Panc1 (cell line): Measurements from ENCODE around the gene CMTM6. TPM values are rescaled to one million over a fixed set of nuclear protein-coding genes. Genes with fewer than 3 reads are reported as not detected.
"Not testable (repeated sequence)": the region's sequence is repeated elsewhere in the genome, so short reads cannot be mapped to it uniquely, and the experiment has no call there.

Experiments used
- ATAC-seq: fragments of 200-7000 bp; cut with Tn5 transposase; 2 replicates; pipeline ENCODE4 v1.9.1; 2020; ENCODE audit warnings: mild to moderate bottlenecking, moderate library complexity
- BruUV-seq: library from RNA; stranded (reverse); fragments of 400-500 nt; replicated peaks from 2 replicates; lab custom pipeline; 2021; lab: Mats Ljungman, UMichigan
- CTCF ChIA-PET: fragments of 300-600 bp; sonication (Branson Sonifier 250); formaldehyde crosslinking; loops from one replicate; lab custom pipeline; 2022; ENCODE audit warnings: antibody characterized with exemption; lab: Charles Lee
- POLR2A ChIA-PET: fragments of 300-600 bp; sonication (Branson Sonifier 250); formaldehyde crosslinking; loops from one replicate; lab custom pipeline; 2022; ENCODE audit warnings: antibody characterized with exemption; lab: Charles Lee
- DNase-seq: peaks from one replicate; pipeline ENCODE4 v3.0.0-alpha.2; 2010; ENCODE audit warnings: low read depth, low spot score
- H3K27ac ChIP-seq: 2 replicates; pipeline ENCODE4 v1.5.1; 2011; ENCODE audit warnings: mild to moderate bottlenecking, low read length, inconsistent platforms
- H3K27me3 ChIP-seq: fragments of 200-500 bp; sonication (Bioruptor generic); 2 replicates; pipeline ENCODE4 v1.6.0; 2014; ENCODE audit warnings: low read length, inconsistent platforms; ENCODE audit not compliant: control insufficient read depth, insufficient read depth
- H3K36me3 ChIP-seq: fragments of 200-500 bp; sonication (Bioruptor generic); 2 replicates; pipeline ENCODE4 v1.5.1; 2014; ENCODE audit warnings: inconsistent platforms, mild to moderate bottlenecking, low read length, moderate library complexity; ENCODE audit not compliant: control insufficient read depth, insufficient read depth
- H3K4me1 ChIP-seq: 2 replicates; pipeline ENCODE4 v1.5.1; 2011; ENCODE audit warnings: inconsistent platforms, mild to moderate bottlenecking, low read length, moderate library complexity; ENCODE audit not compliant: control insufficient read depth, insufficient read depth
- H3K4me3 ChIP-seq, 2 experiments: 2 replicates each; pipeline ENCODE4 v1.5.1; 2011 to 2012; ENCODE audit warnings: low read depth in 2 of 2, low read length in 2 of 2, mild to moderate bottlenecking in 2 of 2, inconsistent platforms in 1 of 2, moderate library complexity in 1 of 2
- H3K9me3 ChIP-seq: fragments of 200-500 bp; sonication (Bioruptor generic); 2 replicates; pipeline ENCODE4 v1.5.1; 2014; ENCODE audit warnings: low read depth, mild to moderate bottlenecking, inconsistent platforms, low read length, moderate library complexity; ENCODE audit not compliant: control insufficient read depth, insufficient read depth
- POLR2AphosphoS5 ChIP-seq: IDR thresholded peaks from 2 replicates; pipeline ENCODE4 v1.6.1; 2012; ENCODE audit warnings: mild to moderate bottlenecking, low read depth, low read length, moderate library complexity
- SIN3A ChIP-seq: IDR thresholded peaks from 2 replicates; pipeline ENCODE4 v1.6.1; 2012; ENCODE audit warnings: low read depth, mild to moderate bottlenecking, low read length, moderate library complexity, borderline replicate concordance; ENCODE audit not compliant: insufficient read depth
- TCF7L2 ChIP-seq: IDR thresholded peaks from 2 replicates; pipeline ENCODE4 v1.6.1; 2011; ENCODE audit warnings: mild to moderate bottlenecking, low read depth, low read length, inconsistent platforms
- in situ Hi-C: cut with HindIII; loops from 2 replicates; pipeline ENCODE4 v1.10.0; 2016; ENCODE audit warnings: low sequenced_read_pairs, low pct_unique_long_range_greater_than_20kb
- intact Hi-C: fragments of 100-400 bp; cut with micrococcal nuclease; formaldehyde crosslinking; loops from one replicate; pipeline ENCODE4 v1.10.0; 2022; ENCODE audit not compliant: unreplicated experiment
- total RNA-seq: library from RNA; stranded (reverse); gene quantifications from one replicate; pipeline ENCODE4 v1.2.1, GENCODE V29; 2021; ENCODE audit not compliant: unreplicated experiment
- TF ChIP-seq, protein P1 (sequence below): fragments of 450-650 bp; IDR thresholded peaks from 2 replicates; pipeline ENCODE4 v1.5.1; 2017; ENCODE audit warnings: mild to moderate bottlenecking
- TF ChIP-seq, protein P2 (sequence below), 2 experiments: IDR thresholded peaks; 2 replicates each; pipeline ENCODE4 v1.6.1; 2011 to 2012; ENCODE audit warnings: low read depth in 2 of 2, control low read depth in 1 of 2, low read length in 1 of 2, mild to moderate bottlenecking in 1 of 2, moderate library complexity in 1 of 2; ENCODE audit not compliant: insufficient read depth in 1 of 2

Gene CMTM6
- total RNA-seq, 1 experiment from 2014 or later: 56.4 TPM

DNA sequence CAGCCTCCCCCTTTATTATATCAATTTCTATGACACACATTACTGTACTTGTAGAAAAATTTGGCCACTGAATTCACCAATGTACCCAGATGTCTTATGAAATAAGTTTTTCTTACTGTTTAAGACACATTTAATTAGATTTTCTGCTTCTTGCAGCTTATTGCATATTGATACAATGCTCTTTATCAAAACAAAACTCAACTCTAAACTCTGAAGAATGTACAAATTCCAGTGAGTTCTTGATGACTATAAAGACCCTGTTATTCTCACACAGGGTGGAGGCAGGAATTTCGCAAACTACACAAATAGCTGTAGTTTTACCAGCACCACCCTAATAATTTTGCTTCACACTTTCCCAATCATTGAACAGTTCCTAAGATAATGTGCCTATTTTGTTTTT lies 22.0 kb downstream of the CMTM6 start:
- no TSS peak for BruUV-seq
- intact Hi-C loops (no loop called here), in situ Hi-C loops (no loop called here)

DNA sequence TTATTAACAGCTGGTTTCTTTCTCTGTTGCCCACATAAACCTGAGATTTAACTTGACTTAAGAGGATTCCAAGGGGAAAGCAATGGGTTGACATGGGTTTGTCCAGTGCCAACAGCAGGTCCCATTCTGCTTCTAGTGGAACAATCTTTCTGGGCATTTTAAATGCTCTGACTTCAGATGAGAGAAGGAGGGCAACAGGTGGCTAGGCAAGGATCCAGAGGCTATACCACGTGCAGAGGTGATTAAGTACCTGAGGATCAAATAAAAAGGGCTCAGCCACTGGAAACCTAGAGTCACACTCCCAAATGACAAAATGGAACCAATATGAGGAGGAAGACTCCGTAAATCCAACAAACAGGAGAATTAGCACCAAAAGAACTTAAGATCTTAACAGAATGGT lies 28.5 kb downstream of the CMTM6 start:
- no peaks in the 10 kb centered on the region for H3K9me3 ChIP-seq
- H3K36me3 ChIP-seq: no peaks in the 10 kb centered on the region
- CTCF ChIA-PET: no interaction called here
- in situ Hi-C loops: no loop called here
- no peak for DNase-seq
- H3K4me1 ChIP-seq: peaks cover 13% of the 10 kb centered on the region
- no peak for ATAC-seq
- H3K27ac ChIP-seq: no peak overlapping the region
- POLR2A ChIA-PET: no interaction called here
- TF ChIP-seq POLR2AphosphoS5: no peak
- TF ChIP-seq, protein P1, sequence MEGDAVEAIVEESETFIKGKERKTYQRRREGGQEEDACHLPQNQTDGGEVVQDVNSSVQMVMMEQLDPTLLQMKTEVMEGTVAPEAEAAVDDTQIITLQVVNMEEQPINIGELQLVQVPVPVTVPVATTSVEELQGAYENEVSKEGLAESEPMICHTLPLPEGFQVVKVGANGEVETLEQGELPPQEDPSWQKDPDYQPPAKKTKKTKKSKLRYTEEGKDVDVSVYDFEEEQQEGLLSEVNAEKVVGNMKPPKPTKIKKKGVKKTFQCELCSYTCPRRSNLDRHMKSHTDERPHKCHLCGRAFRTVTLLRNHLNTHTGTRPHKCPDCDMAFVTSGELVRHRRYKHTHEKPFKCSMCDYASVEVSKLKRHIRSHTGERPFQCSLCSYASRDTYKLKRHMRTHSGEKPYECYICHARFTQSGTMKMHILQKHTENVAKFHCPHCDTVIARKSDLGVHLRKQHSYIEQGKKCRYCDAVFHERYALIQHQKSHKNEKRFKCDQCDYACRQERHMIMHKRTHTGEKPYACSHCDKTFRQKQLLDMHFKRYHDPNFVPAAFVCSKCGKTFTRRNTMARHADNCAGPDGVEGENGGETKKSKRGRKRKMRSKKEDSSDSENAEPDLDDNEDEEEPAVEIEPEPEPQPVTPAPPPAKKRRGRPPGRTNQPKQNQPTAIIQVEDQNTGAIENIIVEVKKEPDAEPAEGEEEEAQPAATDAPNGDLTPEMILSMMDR: no peak
- TF ChIP-seq, protein P2, sequence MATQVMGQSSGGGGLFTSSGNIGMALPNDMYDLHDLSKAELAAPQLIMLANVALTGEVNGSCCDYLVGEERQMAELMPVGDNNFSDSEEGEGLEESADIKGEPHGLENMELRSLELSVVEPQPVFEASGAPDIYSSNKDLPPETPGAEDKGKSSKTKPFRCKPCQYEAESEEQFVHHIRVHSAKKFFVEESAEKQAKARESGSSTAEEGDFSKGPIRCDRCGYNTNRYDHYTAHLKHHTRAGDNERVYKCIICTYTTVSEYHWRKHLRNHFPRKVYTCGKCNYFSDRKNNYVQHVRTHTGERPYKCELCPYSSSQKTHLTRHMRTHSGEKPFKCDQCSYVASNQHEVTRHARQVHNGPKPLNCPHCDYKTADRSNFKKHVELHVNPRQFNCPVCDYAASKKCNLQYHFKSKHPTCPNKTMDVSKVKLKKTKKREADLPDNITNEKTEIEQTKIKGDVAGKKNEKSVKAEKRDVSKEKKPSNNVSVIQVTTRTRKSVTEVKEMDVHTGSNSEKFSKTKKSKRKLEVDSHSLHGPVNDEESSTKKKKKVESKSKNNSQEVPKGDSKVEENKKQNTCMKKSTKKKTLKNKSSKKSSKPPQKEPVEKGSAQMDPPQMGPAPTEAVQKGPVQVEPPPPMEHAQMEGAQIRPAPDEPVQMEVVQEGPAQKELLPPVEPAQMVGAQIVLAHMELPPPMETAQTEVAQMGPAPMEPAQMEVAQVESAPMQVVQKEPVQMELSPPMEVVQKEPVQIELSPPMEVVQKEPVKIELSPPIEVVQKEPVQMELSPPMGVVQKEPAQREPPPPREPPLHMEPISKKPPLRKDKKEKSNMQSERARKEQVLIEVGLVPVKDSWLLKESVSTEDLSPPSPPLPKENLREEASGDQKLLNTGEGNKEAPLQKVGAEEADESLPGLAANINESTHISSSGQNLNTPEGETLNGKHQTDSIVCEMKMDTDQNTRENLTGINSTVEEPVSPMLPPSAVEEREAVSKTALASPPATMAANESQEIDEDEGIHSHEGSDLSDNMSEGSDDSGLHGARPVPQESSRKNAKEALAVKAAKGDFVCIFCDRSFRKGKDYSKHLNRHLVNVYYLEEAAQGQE (IDR thresholded peaks at IDR 0.05; ENCODE audit: insufficient read depth in 1 of 2, low read depth in 2 of 2, low read length in 1 of 2): no peak
- TF ChIP-seq TCF7L2: no peak
- TF ChIP-seq SIN3A: no peak
- BruUV-seq: no TSS peak
- no peaks in the 10 kb centered on the region for H3K27me3 ChIP-seq
- intact Hi-C loops: no loop called here
- H3K4me3 ChIP-seq: no peak overlapping the region

More for the DNA sequence above, 22.0 kb downstream of the CMTM6 start:
- Histone ChIP-seq H3K4me3 (no peak overlapping the region), H3K27ac (no peak overlapping the region), H3K4me1 (no peaks in the 10 kb centered on the region), H3K36me3 (peaks cover 3% of the 10 kb centered on the region; the same call in 1 of the 2 replicates), H3K9me3 (no peaks in the 10 kb centered on the region), H3K27me3 (no peaks in the 10 kb centered on the region)
- CTCF ChIA-PET: no interaction called here
- ATAC-seq (no peak), DNase-seq (no peak)
- TF ChIP-seq, protein P2 (IDR thresholded peaks at IDR 0.05; ENCODE audit: insufficient read depth in 1 of 2, low read depth in 2 of 2, low read length in 1 of 2): no peak
- no peak for TF ChIP-seq POLR2AphosphoS5
- TF ChIP-seq TCF7L2: no peak
- TF ChIP-seq, protein P1: no peak
- TF ChIP-seq SIN3A: no peak
- POLR2A ChIA-PET: no interaction called here

DNA sequence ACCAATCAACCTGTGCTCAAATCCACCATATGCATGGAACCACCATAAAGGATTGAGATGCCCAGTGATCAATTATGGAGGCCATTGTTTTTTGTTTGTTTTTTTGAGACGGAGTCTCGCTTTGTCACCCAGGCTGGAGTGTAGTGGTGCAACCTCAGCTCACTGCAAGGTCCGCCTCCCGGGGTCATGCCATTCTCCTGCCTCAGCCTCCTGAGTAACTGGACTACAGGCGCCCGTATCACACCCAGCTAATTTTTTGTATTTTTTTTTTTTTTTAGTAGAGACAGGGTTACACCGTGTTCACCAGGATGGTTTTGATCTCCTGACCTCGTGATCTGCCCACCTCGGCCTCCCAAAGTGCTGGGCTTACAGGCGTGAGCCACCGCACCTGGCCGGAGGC lies 30.5 kb downstream of the CMTM6 start:
- DNase-seq, BruUV-seq, H3K36me3 ChIP-seq, H3K27me3 ChIP-seq, intact Hi-C loops, ATAC-seq, POLR2A ChIA-PET, H3K9me3 ChIP-seq, H3K4me3 ChIP-seq, H3K27ac ChIP-seq, in situ Hi-C loops: not testable (repeated sequence)
- peaks cover 22% of the 10 kb centered on the region for H3K4me1 ChIP-seq
- CTCF ChIA-PET: interaction anchor here (0.7 kb wide), 1 partner anchor 30 kb away, joined by 3 read pairs; no protein-coding TSS in a partner anchor
